ENCODE results near the gene ARL11. TPM values are rescaled to one million over a fixed set of nuclear protein-coding genes. Genes with fewer than 3 reads are reported as not detected.

ARL11 gene
- total RNA-seq, 4 donors from 2014 or later: 0.33 to 1.2 (median 0.43) TPM

GRCh38 chr13:49655906-49656305 lies 27.6 kb downstream of the ARL11 start:
- no peak for DNase-seq
- Histone ChIP-seq H3K9me3 (no peaks in the 10 kb centered on the region), H3K36me3 (peaks cover 0 to 1% of the 10 kb centered on the region in 2 donors), H3K27ac (no peak overlapping the region), H3K4me1 (no peaks in the 10 kb centered on the region), H3K4me3 (replicated peaks in 1 of 3) (no peak overlapping the region), H3K27me3 (no peaks in the 10 kb centered on the region)
- TF ChIP-seq POLR2A (IDR thresholded peaks at IDR 0.05) (no peak), CTCF (IDR thresholded peaks at IDR 0.05) (no peak)
- intact Hi-C loops (cut with DNase I): no loop called here
- 94 to 96% methylated on average over 3 of the region's 3 CpGs for WGBS, 2 donors

GRCh38 chr13:49657241-49657641 lies 28.9 kb downstream of the ARL11 start:
- H3K27me3 ChIP-seq: no peaks in the 10 kb centered on the region
- intact Hi-C loops (cut with DNase I): no loop called here
- DNase-seq: no peak
- H3K4me1 ChIP-seq: no peaks in the 10 kb centered on the region
- H3K27ac ChIP-seq: no peak overlapping the region
- 82 to 83% methylated on average over 9 of the region's 9 CpGs for WGBS, 2 donors
- H3K9me3 ChIP-seq: no peaks in the 10 kb centered on the region
- TF ChIP-seq POLR2A (IDR thresholded peaks at IDR 0.05) (no peak), CTCF (IDR thresholded peaks at IDR 0.05) (no peak)
- H3K4me3 ChIP-seq (replicated peaks in 1 of 3): no peak overlapping the region
- peaks cover 0 to 3% of the 10 kb centered on the region in 2 donors for H3K36me3 ChIP-seq

- intact Hi-C loops (cut with DNase I): loop anchor here (5.0 kb wide), 1 partner anchor 183 kb away; no protein-coding TSS in a partner anchor
- H3K36me3 ChIP-seq: peaks cover 0 to 9% of the 10 kb centered on the region in 2 donors
- TF ChIP-seq POLR2A (IDR thresholded peaks at IDR 0.05): no peak
- TF ChIP-seq CTCF (IDR thresholded peaks at IDR 0.05): no peak
- H3K4me3 ChIP-seq (replicated peaks in 1 of 3): no peak overlapping the region
- H3K27ac ChIP-seq: no peak overlapping the region
- DNase-seq: no peak
- WGBS, 2 donors: 83 to 85% methylated on average over 4 of the region's 4 CpGs
- no peaks in the 10 kb centered on the region for H3K4me1 ChIP-seq
- no peaks in the 10 kb centered on the region for H3K9me3 ChIP-seq
- no peaks in the 10 kb centered on the region for H3K27me3 ChIP-seq
These were observed 36.3 kb downstream of the ARL11 start for GRCh38 chr13:49664606-49665005.

GRCh38 chr13:49667773-49668172 lies 39.5 kb downstream of the ARL11 start:
- H3K27me3 ChIP-seq: no peaks in the 10 kb centered on the region

More at GRCh38 chr13:49667773-49668172, 39.5 kb downstream of the ARL11 start:
- no peak for TF ChIP-seq POLR2A (IDR thresholded peaks at IDR 0.05)
- no peak for TF ChIP-seq CTCF (IDR thresholded peaks at IDR 0.05)
- Histone ChIP-seq H3K4me1 (no peaks in the 10 kb centered on the region), H3K4me3 (replicated peaks in 1 of 3) (no peak overlapping the region), H3K9me3 (no peaks in the 10 kb centered on the region), H3K27ac (no peak overlapping the region), H3K36me3 (peaks cover 0 to 5% of the 10 kb centered on the region in 2 donors)
- WGBS, 2 donors: 85 to 91% methylated on average over 2 of the region's 2 CpGs
- no peak for DNase-seq
- intact Hi-C loops (cut with DNase I): loop anchor here (5.0 kb wide), 1 partner anchor 180 kb away; no protein-coding TSS in a partner anchor
